HG03196 (cell line): ENCODE results near the gene NFASC.

ENCODE experiments used
- ATAC-seq: cut with Tn5 transposase; IDR thresholded peaks from one replicate; pipeline ENCODE4 v1.9.1; 2021; ENCODE audit not compliant: unreplicated experiment

Gene NFASC

DNA sequence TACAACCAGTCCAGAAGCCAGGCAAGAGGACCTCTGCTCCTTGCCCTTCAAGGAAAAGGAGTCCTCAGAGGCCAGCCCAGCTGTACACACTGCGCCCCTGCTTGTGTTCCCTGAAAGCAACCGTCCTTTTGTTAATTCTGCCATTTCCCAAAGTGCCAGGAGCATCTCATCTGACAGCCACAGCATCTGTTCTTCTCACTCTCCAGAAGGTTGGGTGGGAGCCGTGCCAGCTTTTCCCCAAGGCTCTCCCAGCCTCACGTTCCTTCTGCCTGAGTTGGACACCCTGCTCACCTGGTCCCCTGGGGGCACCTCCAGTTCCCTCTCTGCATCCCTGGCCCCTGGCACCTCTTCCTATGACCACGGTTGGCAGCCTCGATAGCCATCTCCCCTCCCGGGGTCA lies 161.8 kb downstream of the NFASC start:
- ATAC-seq: no peak

- ATAC-seq: no peak
Measured at GRCh38 chr1:205037539-205037938, 166.9 kb downstream of the NFASC start.

- ATAC-seq: no peak
Measured at GRCh38 chr1:205038132-205038786, 167.6 kb downstream of the NFASC start.

DNA sequence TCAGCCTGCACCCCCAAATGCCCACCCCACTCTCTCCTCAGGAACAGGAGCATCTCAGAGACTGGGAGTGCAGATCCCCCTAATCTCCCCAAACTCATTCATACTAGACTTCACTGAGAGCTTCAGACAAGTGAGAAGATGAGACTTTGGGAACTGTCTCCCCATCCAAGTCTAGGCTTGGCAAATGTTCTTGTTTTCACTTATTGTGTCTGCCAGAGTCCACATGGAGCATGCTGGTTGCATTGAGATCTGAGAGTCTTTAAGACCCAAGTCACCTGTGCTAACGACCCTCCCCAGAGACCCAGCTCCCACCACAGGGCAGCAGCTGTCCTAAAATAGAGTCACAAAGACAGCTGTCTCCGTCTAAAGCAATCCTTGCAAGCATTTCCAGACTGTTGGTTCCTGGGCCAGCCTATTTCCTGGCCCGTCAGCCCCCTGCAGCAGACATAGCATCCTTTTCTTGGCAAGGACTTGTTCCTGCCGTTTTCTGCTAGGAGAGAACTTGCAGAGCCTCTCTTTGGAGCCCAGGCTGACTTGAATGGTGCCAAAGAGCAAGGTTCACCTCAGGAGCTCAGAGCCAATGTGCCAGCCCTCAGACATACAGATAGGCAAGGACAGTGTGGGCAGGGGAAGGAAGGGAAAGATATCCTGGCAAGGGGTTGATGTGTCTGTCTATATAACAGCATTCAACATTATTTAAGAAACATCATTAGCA lies 170.5 kb downstream of the NFASC start:
- ATAC-seq: no peak

DNA sequence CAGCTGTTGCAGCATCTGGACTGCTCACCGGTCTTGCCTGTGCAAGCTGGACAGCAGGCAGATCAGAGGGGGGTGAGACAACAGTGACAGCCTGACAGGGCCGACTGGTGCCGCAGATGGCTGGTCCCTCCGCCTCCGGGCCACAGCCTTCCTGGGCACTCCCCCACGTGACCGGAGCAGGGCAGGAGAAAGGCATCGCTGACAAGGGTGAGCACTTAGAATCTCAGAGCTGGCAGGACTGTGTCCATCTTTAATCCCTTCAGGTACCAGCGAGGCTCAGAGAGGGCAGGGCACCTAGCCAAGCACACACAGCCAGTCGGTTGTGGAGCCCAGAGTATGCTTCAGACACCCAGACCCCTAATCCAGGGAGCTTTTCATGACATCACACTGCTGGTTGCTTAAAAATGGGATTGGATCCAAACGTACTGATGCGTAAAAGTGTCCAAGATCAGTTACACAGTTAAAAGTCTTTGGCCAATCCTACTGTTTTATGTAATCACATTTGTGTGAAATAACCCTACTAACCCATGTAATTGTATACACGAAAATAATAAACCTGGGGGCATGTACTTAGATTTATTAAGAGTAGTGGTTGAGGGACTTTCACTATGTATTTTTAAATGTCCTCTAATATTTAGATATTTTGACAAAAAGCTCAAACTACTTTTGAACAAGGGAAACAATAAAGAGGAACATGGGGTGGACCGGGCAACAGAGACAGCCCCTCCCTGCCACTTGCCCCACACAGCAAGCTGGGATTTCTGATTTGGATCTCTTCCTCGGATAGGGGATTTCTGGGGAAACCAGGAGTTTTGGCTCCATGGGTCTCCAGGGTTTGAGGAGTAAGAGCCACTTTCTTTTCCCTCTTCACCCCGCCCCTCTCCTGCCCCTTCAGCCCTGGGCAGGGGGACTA lies 171.6 kb downstream of the NFASC start:
- ATAC-seq: no peak

- ATAC-seq: no peak
Measured at GRCh38 chr1:205042911-205043806, 172.5 kb downstream of the NFASC start, which contains the start of gene CNTN2. TSS of gene CNTN2 (plus strand) at chr1:205043212. CDS start at chr1:205053186, 9,974 bp downstream.

GRCh38 chr1:205043866-205044265 lies 173.2 kb downstream of the NFASC start:
- ATAC-seq: no peak

GRCh38 chr1:205044741-205045140 lies 174.1 kb downstream of the NFASC start:
- no peak for ATAC-seq

DNA sequence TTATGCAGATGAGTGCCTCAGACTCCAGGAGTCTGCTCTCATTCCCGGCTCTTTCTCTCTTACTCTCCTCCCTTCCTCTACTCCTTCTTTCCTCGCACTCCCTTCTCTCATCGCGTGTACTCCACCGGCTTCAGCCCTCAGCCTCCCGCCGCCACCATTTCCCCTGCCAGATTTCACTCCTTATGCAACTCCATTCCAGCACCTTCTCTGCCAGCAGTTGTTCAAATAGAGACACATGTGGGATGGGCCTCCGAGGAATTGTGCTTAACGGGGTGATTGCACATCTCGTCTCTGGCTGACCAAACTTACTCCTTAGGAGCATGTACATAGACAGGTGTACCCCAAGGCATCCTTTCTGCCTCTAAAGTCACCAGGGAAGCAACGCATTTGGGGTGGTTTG lies 174.5 kb downstream of the NFASC start:
- ATAC-seq: no peak

DNA sequence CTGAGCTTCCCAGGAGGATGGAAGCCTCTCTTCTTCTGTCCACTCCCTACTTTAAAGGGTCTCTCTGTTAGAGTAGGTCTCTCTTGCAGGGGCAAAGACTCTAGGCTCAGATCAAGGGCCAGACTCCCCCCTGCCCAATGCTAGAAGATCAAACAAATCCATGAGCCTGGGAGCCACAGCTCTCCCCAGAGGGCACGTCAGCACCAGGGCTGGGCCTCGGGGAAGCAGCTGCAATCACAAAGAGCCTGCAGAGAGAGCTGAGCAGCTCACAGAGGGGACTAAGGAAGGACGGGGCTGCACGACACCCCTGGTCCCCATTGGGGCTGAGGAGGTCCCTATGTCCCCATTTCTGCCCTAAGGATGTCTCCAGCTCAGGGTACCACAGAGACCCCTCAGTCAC lies 176.2 kb downstream of the NFASC start:
- ATAC-seq: no peak

DNA sequence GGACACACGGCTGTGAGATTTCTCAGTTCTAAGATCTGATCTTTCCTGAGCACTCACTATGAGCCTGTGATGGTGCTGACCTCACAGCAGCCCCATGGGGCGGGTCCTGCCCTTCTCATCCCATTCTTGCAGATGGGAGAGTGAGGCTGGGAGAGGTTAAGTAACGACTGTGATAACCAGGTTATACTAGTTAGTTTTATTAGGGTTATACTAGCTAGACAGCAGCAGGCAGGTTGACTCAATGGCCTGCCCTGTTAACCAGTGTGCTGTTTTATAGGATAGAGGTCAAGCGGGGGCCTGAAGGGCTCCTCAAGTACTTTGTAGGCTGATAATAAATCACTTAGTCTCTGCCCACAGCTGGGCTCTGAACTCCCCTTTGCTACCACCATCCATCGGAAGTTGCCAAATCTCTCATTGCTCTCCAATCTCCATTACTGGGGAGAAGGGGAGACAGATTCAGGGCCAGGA lies 177.1 kb downstream of the NFASC start:
- ATAC-seq: no peak

DNA sequence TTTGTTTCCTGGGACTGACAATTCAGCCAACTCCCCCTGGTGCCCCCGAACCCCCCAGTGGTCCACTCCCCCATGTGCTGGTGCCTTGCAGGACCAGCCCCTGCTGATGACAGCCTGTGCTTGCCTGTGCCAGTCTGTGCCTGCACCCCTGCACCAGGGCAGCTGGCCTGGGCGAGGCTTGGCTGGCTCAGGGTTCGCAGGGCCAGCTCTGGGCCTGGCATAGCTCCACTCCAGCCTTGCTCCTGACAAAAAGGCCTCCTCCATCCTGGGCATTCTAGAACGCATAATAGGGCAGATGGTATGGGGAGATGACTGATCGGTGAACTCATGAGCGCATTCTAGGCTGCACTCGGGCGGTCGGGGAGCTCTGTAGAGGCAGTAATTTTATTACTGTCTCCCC lies 177.7 kb downstream of the NFASC start:
- no peak for ATAC-seq

GRCh38 chr1:205049479-205049878 lies 178.8 kb downstream of the NFASC start:
- no peak for ATAC-seq

- no peak for ATAC-seq
Measured at GRCh38 chr1:205052690-205053089, 182.0 kb downstream of the NFASC start.

DNA sequence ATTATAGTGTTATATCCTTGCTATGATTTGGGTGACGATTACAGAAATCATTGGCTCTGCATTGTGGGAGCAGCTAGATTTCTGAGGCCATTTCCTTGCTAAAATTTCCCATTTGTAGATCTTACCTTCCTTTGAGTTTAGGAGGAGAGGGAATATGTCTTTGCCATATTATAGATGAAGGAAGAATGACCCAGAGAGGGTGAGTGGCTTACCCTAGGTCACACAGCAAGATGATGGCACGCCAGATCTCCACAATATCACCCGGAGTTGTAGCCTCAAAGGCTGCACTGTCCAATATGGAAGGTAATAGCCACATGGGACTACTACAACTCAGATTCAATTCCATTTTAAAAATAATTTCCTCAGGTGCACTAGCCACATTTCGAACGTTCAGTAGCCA lies 182.6 kb downstream of the NFASC start:
- ATAC-seq: no peak

GRCh38 chr1:205054013-205054412 lies 183.4 kb downstream of the NFASC start:
- ATAC-seq: no peak

GRCh38 chr1:205056188-205056611 lies 185.5 kb downstream of the NFASC start:
- no peak for ATAC-seq

- no peak for ATAC-seq
Measured at GRCh38 chr1:205056956-205057568, 186.4 kb downstream of the NFASC start.

- ATAC-seq: no peak
Measured at GRCh38 chr1:205057808-205058575, 187.3 kb downstream of the NFASC start.
